ENCODE measurements around the gene PARP9. TPM values are rescaled to one million over a fixed set of nuclear protein-coding genes. Genes with fewer than 3 reads are reported as not detected.

PARP9 gene
- total RNA-seq, 1 donor from 2014 or later, result 1.0 TPM

GRCh38 chr3:122559906-122560305 is 4.2 kb downstream of the PARP9 start:
- TF ChIP-seq EZH2 (IDR thresholded peaks at IDR 0.05) (no peak), EZH2phosphoT487 (IDR thresholded peaks at IDR 0.05) (no peak)
- TF ChIP-seq, protein P1, sequence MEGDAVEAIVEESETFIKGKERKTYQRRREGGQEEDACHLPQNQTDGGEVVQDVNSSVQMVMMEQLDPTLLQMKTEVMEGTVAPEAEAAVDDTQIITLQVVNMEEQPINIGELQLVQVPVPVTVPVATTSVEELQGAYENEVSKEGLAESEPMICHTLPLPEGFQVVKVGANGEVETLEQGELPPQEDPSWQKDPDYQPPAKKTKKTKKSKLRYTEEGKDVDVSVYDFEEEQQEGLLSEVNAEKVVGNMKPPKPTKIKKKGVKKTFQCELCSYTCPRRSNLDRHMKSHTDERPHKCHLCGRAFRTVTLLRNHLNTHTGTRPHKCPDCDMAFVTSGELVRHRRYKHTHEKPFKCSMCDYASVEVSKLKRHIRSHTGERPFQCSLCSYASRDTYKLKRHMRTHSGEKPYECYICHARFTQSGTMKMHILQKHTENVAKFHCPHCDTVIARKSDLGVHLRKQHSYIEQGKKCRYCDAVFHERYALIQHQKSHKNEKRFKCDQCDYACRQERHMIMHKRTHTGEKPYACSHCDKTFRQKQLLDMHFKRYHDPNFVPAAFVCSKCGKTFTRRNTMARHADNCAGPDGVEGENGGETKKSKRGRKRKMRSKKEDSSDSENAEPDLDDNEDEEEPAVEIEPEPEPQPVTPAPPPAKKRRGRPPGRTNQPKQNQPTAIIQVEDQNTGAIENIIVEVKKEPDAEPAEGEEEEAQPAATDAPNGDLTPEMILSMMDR (IDR thresholded peaks at IDR 0.05), result no peak
- Histone ChIP-seq H4K20me1 (ENCODE audit: low read depth) (no peaks in the 10 kb centered on the region), H3F3A (ENCODE audit: low read depth) (peaks cover 9% of the 10 kb centered on the region), H3K27ac (no peak overlapping the region), H3K4me1 (peaks cover 12% of the 10 kb centered on the region), H3K27me3 (peaks cover 19% of the 10 kb centered on the region), H3K4me2 (no peak overlapping the region), H3K79me2 (ENCODE audit: low read depth) (no peaks in the 10 kb centered on the region), H2AFZ (replicated peaks) (no peak overlapping the region), H3K4me3 (no peak overlapping the region), H3K9me3 (ENCODE audit: low read depth) (no peaks in the 10 kb centered on the region), H3K9ac (no peak overlapping the region), H3K36me3 (no peaks in the 10 kb centered on the region)
- no peak overlapping the region for H3K27ac Mint-ChIP-seq
- H3K9me3 Mint-ChIP-seq, result no peaks in the 10 kb centered on the region
- no peak overlapping the region for H3K4me3 Mint-ChIP-seq
- H3K36me3 Mint-ChIP-seq, result no peaks in the 10 kb centered on the region
- peaks cover 12% of the 10 kb centered on the region for H3K27me3 Mint-ChIP-seq (ENCODE audit: insufficient read depth, low read depth)
- peaks cover 8% of the 10 kb centered on the region for H3K4me1 Mint-ChIP-seq
- DNase-seq (ENCODE audit: low spot score), result no peak

DNA sequence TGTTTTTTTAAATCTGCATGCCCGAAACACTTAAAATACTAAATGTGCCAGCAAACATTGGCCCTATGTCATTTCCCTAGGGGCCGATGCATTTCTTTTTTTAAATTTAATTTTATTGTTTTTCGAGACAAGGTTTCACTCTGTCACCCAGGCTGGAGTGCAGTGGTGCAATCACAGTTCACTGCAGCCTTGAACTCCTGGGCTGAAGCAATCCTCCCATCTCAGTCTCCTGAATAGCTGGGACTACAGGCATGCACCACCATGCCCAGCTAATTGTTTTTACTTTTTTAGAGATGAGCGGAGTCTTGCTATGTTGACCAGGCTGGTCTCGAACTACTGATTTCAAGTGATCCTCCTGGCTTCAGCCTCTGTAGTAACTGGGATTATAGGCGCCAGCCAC is 5.5 kb downstream of the PARP9 start:
- Mint-ChIP-seq H3K4me1 (peaks cover 2% of the 10 kb centered on the region), H3K27ac (no peak overlapping the region), H3K36me3 (no peaks in the 10 kb centered on the region)

DNA sequence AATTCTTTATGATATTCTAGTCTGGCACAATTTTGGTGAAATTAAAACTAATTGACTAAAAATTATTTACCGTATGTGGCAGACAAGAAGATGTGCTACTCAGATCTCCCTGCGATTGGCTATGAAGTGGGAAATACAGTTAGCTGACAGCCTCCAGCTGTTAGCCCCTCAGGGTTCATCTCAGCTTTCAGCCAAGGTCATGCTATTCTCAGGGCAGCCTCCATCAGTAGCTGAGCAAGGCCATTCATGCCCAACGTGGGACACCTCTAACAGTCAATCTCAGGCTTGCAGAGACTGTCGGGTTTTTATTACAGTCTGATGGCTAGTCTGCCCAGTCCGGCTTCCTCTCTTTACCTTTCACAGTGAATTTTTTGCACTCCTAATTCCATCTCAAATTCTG is 6.7 kb downstream of the PARP9 start:
- H3K9ac ChIP-seq, result no peak overlapping the region
- H3K9me3 ChIP-seq (ENCODE audit: low read depth), result no peaks in the 10 kb centered on the region
- Mint-ChIP-seq H3K36me3 (no peaks in the 10 kb centered on the region), H3K4me1 (no peaks in the 10 kb centered on the region), H3K4me3 (no peak overlapping the region), H3K27ac (no peak overlapping the region), H3K27me3 (ENCODE audit: insufficient read depth, low read depth) (peaks cover 2% of the 10 kb centered on the region), H3K9me3 (no peaks in the 10 kb centered on the region)
- no peak overlapping the region for H3K27ac ChIP-seq
- H2AFZ ChIP-seq (replicated peaks), result no peak overlapping the region
- TF ChIP-seq EZH2phosphoT487 (IDR thresholded peaks at IDR 0.05) (no peak), EZH2 (IDR thresholded peaks at IDR 0.05) (no peak)
- TF ChIP-seq, protein P1 (IDR thresholded peaks at IDR 0.05), result no peak
- no peaks in the 10 kb centered on the region for H3F3A ChIP-seq (ENCODE audit: low read depth)
- no peaks in the 10 kb centered on the region for H3K36me3 ChIP-seq
- no peaks in the 10 kb centered on the region for H3K79me2 ChIP-seq (ENCODE audit: low read depth)
- no peaks in the 10 kb centered on the region for H3K27me3 ChIP-seq
- H3K4me1 ChIP-seq, result no peaks in the 10 kb centered on the region
- H3K4me2 ChIP-seq, result no peak overlapping the region
- H3K4me3 ChIP-seq, result no peak overlapping the region
- DNase-seq (ENCODE audit: low spot score), result no peak
- H4K20me1 ChIP-seq (ENCODE audit: low read depth), result no peaks in the 10 kb centered on the region

More for the DNA sequence above, 5.5 kb downstream of the PARP9 start:
- Histone ChIP-seq H3K27ac (no peak overlapping the region), H3K4me3 (no peak overlapping the region), H2AFZ (replicated peaks) (no peak overlapping the region), H3F3A (ENCODE audit: low read depth) (peaks cover 3% of the 10 kb centered on the region), H3K36me3 (no peaks in the 10 kb centered on the region), H3K4me2 (no peak overlapping the region), H4K20me1 (ENCODE audit: low read depth) (no peaks in the 10 kb centered on the region), H3K4me1 (peaks cover 2% of the 10 kb centered on the region), H3K27me3 (peaks cover 8% of the 10 kb centered on the region), H3K9me3 (ENCODE audit: low read depth) (no peaks in the 10 kb centered on the region), H3K9ac (no peak overlapping the region), H3K79me2 (ENCODE audit: low read depth) (no peaks in the 10 kb centered on the region)
- no peaks in the 10 kb centered on the region for H3K9me3 Mint-ChIP-seq
- H3K27me3 Mint-ChIP-seq (ENCODE audit: insufficient read depth, low read depth), result peaks cover 9% of the 10 kb centered on the region
- no peak overlapping the region for H3K4me3 Mint-ChIP-seq
- DNase-seq (ENCODE audit: low spot score), result no peak
- TF ChIP-seq EZH2phosphoT487 (IDR thresholded peaks at IDR 0.05) (no peak), EZH2 (IDR thresholded peaks at IDR 0.05) (no peak)
- TF ChIP-seq, protein P1 (IDR thresholded peaks at IDR 0.05), result no peak

Data from neural progenitor cell (in vitro differentiated cells).